Upper lobe of left lung (tissue), 4 donors: ENCODE measurements around the gene SMCO4.

Source experiments
- CTCF ChIP-seq, 6 experiments: fragments of 450-650 bp in 4 of 6; fragments of 200-600 bp in 2 of 6; sonication (generic) in 2 of 6; IDR thresholded peaks; one replicate each; pipeline ENCODE4 v1.5.1; 2016 to 2019; ENCODE audit warnings: antibody characterized with exemption in 6 of 6
- EP300 ChIP-seq, 4 donors: sonication (generic); formaldehyde crosslinking; IDR thresholded peaks; one replicate each; pipeline ENCODE4 v1.5.1; 2017; ENCODE audit warnings: antibody characterized with exemption in 4 of 4, control low read depth in 2 of 4
- POLR2A ChIP-seq, 4 donors: fragments of 450-650 bp; IDR thresholded peaks; one replicate each; pipeline ENCODE4 v1.5.1; 2016 to 2017; ENCODE audit warnings: antibody characterized with exemption in 4 of 4, mild to moderate bottlenecking in 2 of 4
- POLR2AphosphoS5 ChIP-seq, 2 donors: sonication (generic); formaldehyde crosslinking; IDR thresholded peaks; one replicate each; pipeline ENCODE4 v1.5.1; 2017; ENCODE audit warnings: antibody characterized with exemption in 2 of 2

GRCh38 chr11:93504110-93505095 is 38.8 kb downstream of the SMCO4 start:
- TF ChIP-seq CTCF (IDR thresholded peaks at IDR 0.05) = no peak
- no peak for TF ChIP-seq POLR2AphosphoS5 (IDR thresholded peaks at IDR 0.05)
- TF ChIP-seq POLR2A (IDR thresholded peaks at IDR 0.05) = no peak
- no peak for TF ChIP-seq EP300 (IDR thresholded peaks at IDR 0.05)
